Activated CD4-positive, alpha-beta T cell treated with anti-CD3 and anti-CD28 coated beads, Interleukin-2, Interleukin-6, amounts not matched to agents 100 ng/mL and 50 ng/mL, durations not matched to agents 16 hours and 8 hours (primary cell): ENCODE results near the gene SNRPB.
A peak's percentile ranks its signal among the peaks of the same experiment; 100 is the strongest.

Experiments
- DNase-seq: peaks from one replicate; pipeline ENCODE4 v3.0.0-alpha.2; 2020

The SNRPB gene

GRCh38 chr20:2473516-2473915 lies 2.9 kb upstream of the SNRPB start:
- no peak for DNase-seq

GRCh38 chr20:2469991-2470422 lies 582 bp downstream of the SNRPB start:
- DNase-seq = peak; percentile 73

- no peak for DNase-seq
Measured at GRCh38 chr20:2468581-2469407, 1.8 kb downstream of the SNRPB start.

- no peak for DNase-seq
Measured at GRCh38 chr20:2467412-2467811, 3.2 kb downstream of the SNRPB start.

- no peak for DNase-seq
Measured at GRCh38 chr20:2465100-2465499, 5.5 kb downstream of the SNRPB start.

GRCh38 chr20:2463616-2464365 lies 6.8 kb downstream of the SNRPB start:
- DNase-seq = no peak

GRCh38 chr20:2462484-2462883 lies 8.1 kb downstream of the SNRPB start:
- no peak for DNase-seq

GRCh38 chr20:2460752-2461424 lies 9.7 kb downstream of the SNRPB start:
- no peak for DNase-seq

- DNase-seq = no peak
Measured at GRCh38 chr20:2459981-2460751, 10.4 kb downstream of the SNRPB start.

- DNase-seq = no peak
Measured at GRCh38 chr20:2458919-2459499, 11.6 kb downstream of the SNRPB start.

GRCh38 chr20:2455771-2456497 lies 14.7 kb downstream of the SNRPB start:
- DNase-seq = no peak

GRCh38 chr20:2453792-2454191 lies 16.8 kb downstream of the SNRPB start:
- no peak for DNase-seq

- DNase-seq = peak; percentile 78
Measured at GRCh38 chr20:2451939-2452732, 18.5 kb downstream of the SNRPB start.

GRCh38 chr20:2451422-2451821 lies 19.2 kb downstream of the SNRPB start:
- DNase-seq = no peak

GRCh38 chr20:2449386-2449785 lies 21.2 kb downstream of the SNRPB start:
- DNase-seq = no peak

GRCh38 chr20:2446845-2447244 lies 23.7 kb downstream of the SNRPB start:
- no peak for DNase-seq

- no peak for DNase-seq
Measured at GRCh38 chr20:2431185-2431584, 39.4 kb downstream of the SNRPB start.

- DNase-seq = no peak
Measured at GRCh38 chr20:2430538-2430937, 40.1 kb downstream of the SNRPB start.

GRCh38 chr20:2429051-2429450 lies 41.5 kb downstream of the SNRPB start:
- DNase-seq = no peak

- no peak for DNase-seq
Measured at GRCh38 chr20:2421247-2421646, 49.3 kb downstream of the SNRPB start.

GRCh38 chr20:2420510-2420909 lies 50.1 kb downstream of the SNRPB start:
- DNase-seq = no peak
